DOHH2 (cell line): ENCODE data around the gene KIAA1191.

ENCODE experiments used
- EZH2phosphoT487 ChIP-seq: fragments of 200-600 bp; sonication (generic); IDR thresholded peaks from 2 replicates; pipeline ENCODE4 v1.6.1; 2017; ENCODE audit warnings: borderline replicate concordance, mild to moderate bottlenecking, antibody characterized with exemption, low read length, moderate library complexity, mixed read lengths
- TF ChIP-seq, protein P1 (sequence below): fragments of 200-600 bp; sonication (generic); IDR thresholded peaks from one replicate; pipeline ENCODE4 v1.5.1; 2014; ENCODE audit warnings: antibody characterized with exemption, mild to moderate bottlenecking, low read depth, low read length; ENCODE audit not compliant: poor library complexity, severe bottlenecking

GRCh38 chr5:176368726-176369125, 7.2 kb upstream of the KIAA1191 start:
- TF ChIP-seq, protein P1, sequence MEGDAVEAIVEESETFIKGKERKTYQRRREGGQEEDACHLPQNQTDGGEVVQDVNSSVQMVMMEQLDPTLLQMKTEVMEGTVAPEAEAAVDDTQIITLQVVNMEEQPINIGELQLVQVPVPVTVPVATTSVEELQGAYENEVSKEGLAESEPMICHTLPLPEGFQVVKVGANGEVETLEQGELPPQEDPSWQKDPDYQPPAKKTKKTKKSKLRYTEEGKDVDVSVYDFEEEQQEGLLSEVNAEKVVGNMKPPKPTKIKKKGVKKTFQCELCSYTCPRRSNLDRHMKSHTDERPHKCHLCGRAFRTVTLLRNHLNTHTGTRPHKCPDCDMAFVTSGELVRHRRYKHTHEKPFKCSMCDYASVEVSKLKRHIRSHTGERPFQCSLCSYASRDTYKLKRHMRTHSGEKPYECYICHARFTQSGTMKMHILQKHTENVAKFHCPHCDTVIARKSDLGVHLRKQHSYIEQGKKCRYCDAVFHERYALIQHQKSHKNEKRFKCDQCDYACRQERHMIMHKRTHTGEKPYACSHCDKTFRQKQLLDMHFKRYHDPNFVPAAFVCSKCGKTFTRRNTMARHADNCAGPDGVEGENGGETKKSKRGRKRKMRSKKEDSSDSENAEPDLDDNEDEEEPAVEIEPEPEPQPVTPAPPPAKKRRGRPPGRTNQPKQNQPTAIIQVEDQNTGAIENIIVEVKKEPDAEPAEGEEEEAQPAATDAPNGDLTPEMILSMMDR, result no peak
- TF ChIP-seq EZH2phosphoT487, result no peak
